ENCODE results near the gene ACTL6A. TPM values are rescaled to one million over a fixed set of nuclear protein-coding genes. Genes with fewer than 3 reads are reported as not detected.

Gene ACTL6A
- total RNA-seq, 4 donors from 2014 or later: 12.1 to 27.8 (median 21.0) TPM

DNA sequence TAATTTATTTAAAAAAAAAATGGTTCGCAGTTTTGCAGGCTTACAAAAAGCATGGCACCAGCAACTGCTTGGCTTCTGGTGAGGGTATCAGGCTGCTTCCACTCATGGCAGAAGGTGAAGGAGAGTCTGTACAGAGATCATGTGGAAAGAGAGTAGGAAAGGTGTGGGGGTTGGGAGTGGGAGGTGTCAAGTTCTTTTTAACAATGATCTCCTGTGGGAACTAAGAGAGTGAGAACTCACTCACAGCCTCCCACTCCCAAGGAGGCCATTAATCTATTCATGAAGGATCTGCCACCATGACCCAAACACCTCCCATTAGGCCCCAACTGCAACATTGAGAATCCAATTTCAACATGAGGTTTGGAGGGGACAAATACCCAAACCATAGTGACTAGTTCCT lies 21.1 kb upstream of the ACTL6A start:
- no peak overlapping the region for H3K4me3 ChIP-seq
- no peak for DNase-seq
- in situ Hi-C loops (cut with MboI; ENCODE audit: low sequenced_read_pairs in 4 of 4): no loop called here
- H3K27me3 ChIP-seq: no peaks in the 10 kb centered on the region
- no peak for TF ChIP-seq POLR2A (IDR thresholded peaks at IDR 0.05)
- TF ChIP-seq CTCF (IDR thresholded peaks at IDR 0.05 in 4 of 5, conservative IDR thresholded peaks at IDR 0.05 in 1 of 5): no peak
- no peak overlapping the region for H3K27ac ChIP-seq
- intact Hi-C loops (cut with DNase I; ENCODE audit: low total_unique reads): no loop called here
- no peaks in the 10 kb centered on the region for H3K9me3 ChIP-seq
- H3K4me1 ChIP-seq: no peaks in the 10 kb centered on the region
- H3K36me3 ChIP-seq: no peaks in the 10 kb centered on the region
- ATAC-seq: no peak

DNA sequence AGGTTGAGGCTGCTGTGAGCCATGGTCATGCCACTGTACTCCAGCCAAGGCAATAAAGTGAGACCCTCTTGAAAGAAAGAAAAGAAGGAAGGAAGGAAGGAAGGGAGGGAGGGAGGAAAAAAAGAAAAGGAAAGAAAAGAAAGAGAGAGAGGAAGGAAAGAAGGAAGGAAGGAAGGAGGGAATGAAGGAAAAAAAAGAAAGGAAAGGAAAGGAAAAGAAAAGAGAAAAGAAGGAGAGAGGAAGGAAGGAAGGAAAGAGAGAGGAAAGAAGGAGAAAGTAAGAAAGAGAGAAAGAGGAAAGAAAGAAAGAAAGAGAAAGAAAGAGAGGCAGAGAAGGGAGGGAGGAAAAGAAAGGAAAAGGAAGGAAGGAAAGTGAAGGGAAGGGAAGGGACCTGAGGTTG lies 20.4 kb upstream of the ACTL6A start:
- no peak overlapping the region for H3K4me3 ChIP-seq
- ATAC-seq: no peak
- TF ChIP-seq CTCF (IDR thresholded peaks at IDR 0.05 in 4 of 5, conservative IDR thresholded peaks at IDR 0.05 in 1 of 5): no peak
- TF ChIP-seq POLR2A (IDR thresholded peaks at IDR 0.05): no peak

GRCh38 chr3:179544981-179545645 lies 17.6 kb upstream of the ACTL6A start:
- TF ChIP-seq POLR2A (IDR thresholded peaks at IDR 0.05) (no peak), CTCF (IDR thresholded peaks at IDR 0.05 in 4 of 5, conservative IDR thresholded peaks at IDR 0.05 in 1 of 5) (no peak)
- intact Hi-C loops (cut with DNase I; ENCODE audit: low total_unique reads): no loop called here
- in situ Hi-C loops (cut with MboI; ENCODE audit: low sequenced_read_pairs in 4 of 4): no loop called here
- Histone ChIP-seq H3K27ac (no peak overlapping the region), H3K36me3 (no peaks in the 10 kb centered on the region), H3K4me3 (no peak overlapping the region), H3K4me1 (no peaks in the 10 kb centered on the region), H3K9me3 (no peaks in the 10 kb centered on the region), H3K27me3 (no peaks in the 10 kb centered on the region)
- ATAC-seq (no peak), DNase-seq (no peak)

More for the DNA sequence above, 20.4 kb upstream of the ACTL6A start:
- Histone ChIP-seq H3K36me3 (no peaks in the 10 kb centered on the region), H3K27ac (no peak overlapping the region), H3K9me3 (no peaks in the 10 kb centered on the region), H3K4me1 (no peaks in the 10 kb centered on the region), H3K27me3 (no peaks in the 10 kb centered on the region)
- no peak for DNase-seq
- in situ Hi-C loops (cut with MboI; ENCODE audit: low sequenced_read_pairs in 4 of 4) (no loop called here), intact Hi-C loops (cut with DNase I; ENCODE audit: low total_unique reads) (no loop called here)

DNA sequence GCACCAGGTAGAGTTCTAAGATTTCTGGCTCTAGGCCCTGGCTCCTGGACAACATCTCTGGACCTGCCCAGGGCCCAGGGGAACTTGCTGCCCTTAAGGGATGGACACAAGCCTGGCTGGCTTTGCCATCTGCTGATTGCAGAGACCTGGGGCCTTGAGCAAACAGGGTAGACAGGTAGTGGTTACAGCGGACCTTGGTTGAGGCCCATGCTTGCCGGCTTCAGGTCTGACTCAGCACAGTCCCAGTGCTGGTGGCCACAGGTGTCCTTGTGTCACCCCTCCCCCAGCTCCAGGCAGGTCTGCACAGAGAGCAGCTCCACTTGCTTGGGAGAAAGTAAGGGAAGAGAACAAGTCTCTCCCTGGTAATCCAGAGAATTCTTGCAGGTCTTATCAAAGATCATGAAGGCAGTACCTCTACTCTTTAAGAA lies 15.9 kb upstream of the ACTL6A start:
- no peak for ATAC-seq
- no peak overlapping the region for H3K27ac ChIP-seq
- in situ Hi-C loops (cut with MboI; ENCODE audit: low sequenced_read_pairs in 4 of 4) (no loop called here), intact Hi-C loops (cut with DNase I; ENCODE audit: low total_unique reads) (no loop called here)
- no peak overlapping the region for H3K4me3 ChIP-seq
- H3K4me1 ChIP-seq: no peaks in the 10 kb centered on the region
- no peaks in the 10 kb centered on the region for H3K36me3 ChIP-seq
- TF ChIP-seq POLR2A (IDR thresholded peaks at IDR 0.05) (no peak), CTCF (IDR thresholded peaks at IDR 0.05 in 4 of 5, conservative IDR thresholded peaks at IDR 0.05 in 1 of 5) (no peak)
- no peaks in the 10 kb centered on the region for H3K9me3 ChIP-seq
- no peak for DNase-seq
- H3K27me3 ChIP-seq: no peaks in the 10 kb centered on the region

All from gastrocnemius medialis (tissue), 4 donors.